PC-9 (cell line): Measurements from ENCODE around the gene ZNRF3. TPM values are rescaled to one million over a fixed set of nuclear protein-coding genes. Genes with fewer than 3 reads are reported as not detected.

Experiments used
- BruUV-seq: library from RNA; stranded (reverse); fragments of 400-500 nt; replicated peaks from 2 replicates; lab custom pipeline; 2021; lab: Mats Ljungman, UMichigan
- CTCF ChIA-PET: fragments of 300-600 bp; sonication (Branson Sonifier 250); formaldehyde crosslinking; loops from one replicate; lab custom pipeline; 2022; ENCODE audit warnings: antibody characterized with exemption; lab: Charles Lee
- POLR2A ChIA-PET: fragments of 300-600 bp; sonication (Branson Sonifier 250); formaldehyde crosslinking; loops from one replicate; lab custom pipeline; 2022; ENCODE audit warnings: antibody characterized with exemption; ENCODE audit not compliant: unreplicated experiment; lab: Charles Lee
- DNase-seq, 2 experiments: peaks; one replicate each; pipeline versions ENCODE4 v3.0.0 to v3.0.0-alpha.2; 2015 to 2022; ENCODE audit warnings: mixed read lengths in 1 of 2
- H2AFZ ChIP-seq: fragments of 200-600 bp; sonication (generic); 2 replicates; pipeline ENCODE4 v1.8.1; 2017; ENCODE audit warnings: antibody characterized with exemption
- H3F3A ChIP-seq: fragments of 200-600 bp; sonication (generic); 2 replicates; pipeline ENCODE4 v1.8.1; 2017; ENCODE audit warnings: antibody characterized with exemption, mild to moderate bottlenecking, low read depth; ENCODE audit not compliant: insufficient read depth
- H3K27ac ChIP-seq: fragments of 200-600 bp; sonication (generic); 2 replicates; pipeline ENCODE4 v1.6.1; 2016; ENCODE audit warnings: mixed run types
- H3K27me3 ChIP-seq: fragments of 200-600 bp; sonication (generic); 2 replicates; pipeline ENCODE4 v1.6.1; 2016; ENCODE audit warnings: low read depth, mixed run types; ENCODE audit not compliant: insufficient read depth
- H3K36me3 ChIP-seq: fragments of 200-600 bp; sonication (generic); 2 replicates; pipeline ENCODE4 v1.6.1; 2016; ENCODE audit warnings: low read depth, mixed run types
- H3K4me1 ChIP-seq: fragments of 200-600 bp; sonication (generic); replicated peaks from 2 replicates; pipeline ENCODE4 v1.6.1; 2016; ENCODE audit warnings: mixed run types; ENCODE audit not compliant: insufficient read depth
- H3K4me2 ChIP-seq: fragments of 200-600 bp; sonication (generic); 2 replicates; pipeline ENCODE4 v1.6.1; 2017; ENCODE audit warnings: mixed run types
- H3K4me3 ChIP-seq: fragments of 200-600 bp; sonication (generic); 2 replicates; pipeline ENCODE4 v1.6.1; 2016; ENCODE audit warnings: mixed run types
- H3K79me2 ChIP-seq: fragments of 200-600 bp; sonication (generic); 2 replicates; pipeline ENCODE4 v1.6.1; 2017; ENCODE audit warnings: low read depth, mixed run types
- H3K9me2 ChIP-seq: fragments of 200-600 bp; sonication (generic); 2 replicates; pipeline ENCODE4 v1.8.1; 2017; ENCODE audit warnings: mild to moderate bottlenecking; ENCODE audit not compliant: insufficient read depth
- H3K9me3 ChIP-seq: fragments of 200-600 bp; sonication (generic); 2 replicates; pipeline ENCODE4 v1.8.1; 2016; ENCODE audit warnings: low read depth; ENCODE audit not compliant: insufficient read depth
- H4K20me1 ChIP-seq: fragments of 200-600 bp; sonication (generic); 2 replicates; pipeline ENCODE4 v1.8.1; 2017; ENCODE audit not compliant: insufficient read depth
- CTCF ChIP-seq: fragments of 200-600 bp; sonication (generic); conservative IDR thresholded peaks from 2 replicates; pipeline ENCODE4 v1.6.1; 2017; ENCODE audit warnings: mixed run types, antibody characterized with exemption, mild to moderate bottlenecking, moderate library complexity
- EZH2 ChIP-seq: fragments of 200-600 bp; sonication (generic); IDR thresholded peaks from 2 replicates; pipeline ENCODE4 v1.8.0; 2017; ENCODE audit warnings: antibody characterized with exemption, low read depth
- intact Hi-C: fragments of 100-400 bp; cut with micrococcal nuclease; formaldehyde crosslinking; loops from one replicate; pipeline ENCODE4 v1.10.0; 2022; ENCODE audit not compliant: unreplicated experiment
- total RNA-seq: library from RNA; stranded (reverse); gene quantifications from 2 replicates; pipeline ENCODE4 v1.2.3, GENCODE V29; 2021

Gene ZNRF3
- total RNA-seq, 1 experiment from 2014 or later, result 5.2 TPM

GRCh38 chr22:28894807-28895206 lies 11.4 kb downstream of the ZNRF3 start:
- no peaks in the 10 kb centered on the region for H3K27me3 ChIP-seq
- peaks cover 19% of the 10 kb centered on the region; the same call in 1 of the 2 replicates for H4K20me1 ChIP-seq
- H3F3A ChIP-seq, result no peaks in the 10 kb centered on the region; the same call in 1 of the 2 replicates
- H3K27ac ChIP-seq, result no peak overlapping the region
- peaks cover 42% of the 10 kb centered on the region for H3K79me2 ChIP-seq
- no peaks in the 10 kb centered on the region for H3K36me3 ChIP-seq
- DNase-seq, result no peak
- TF ChIP-seq CTCF (no peak), EZH2 (no peak)
- H3K9me3 ChIP-seq, result no peaks in the 10 kb centered on the region
- no peak overlapping the region for H2AFZ ChIP-seq
- H3K4me1 ChIP-seq, result peaks cover 4% of the 10 kb centered on the region
- no peak overlapping the region for H3K4me3 ChIP-seq
- intact Hi-C loops, result no loop called here
- no TSS peak for BruUV-seq
- ChIA-PET CTCF (no interaction called here), POLR2A (no interaction called here)
- no peak overlapping the region for H3K4me2 ChIP-seq
- H3K9me2 ChIP-seq, result no peaks in the 10 kb centered on the region

- DNase-seq, result no peak
- H4K20me1 ChIP-seq, result peaks cover 27% of the 10 kb centered on the region
- H3K4me1 ChIP-seq, result peaks cover 4% of the 10 kb centered on the region
- H3K4me3 ChIP-seq, result no peak overlapping the region
- ChIA-PET POLR2A (no interaction called here), CTCF (no interaction called here)
- intact Hi-C loops, result no loop called here
- H3K9me2 ChIP-seq, result no peaks in the 10 kb centered on the region
- H3K9me3 ChIP-seq, result no peaks in the 10 kb centered on the region
- no peak overlapping the region for H3K27ac ChIP-seq
- TF ChIP-seq EZH2 (no peak), CTCF (no peak)
- no peaks in the 10 kb centered on the region for H3F3A ChIP-seq
- H3K79me2 ChIP-seq, result peaks cover 33% of the 10 kb centered on the region
- BruUV-seq, result no TSS peak
- H3K36me3 ChIP-seq, result no peaks in the 10 kb centered on the region
- H3K4me2 ChIP-seq, result no peak overlapping the region
- no peaks in the 10 kb centered on the region for H3K27me3 ChIP-seq
- no peak overlapping the region for H2AFZ ChIP-seq
Observed at GRCh38 chr22:28896611-28897010, 13.2 kb downstream of the ZNRF3 start.

- Histone ChIP-seq H3K27me3 (no peaks in the 10 kb centered on the region), H3K4me3 (no peak overlapping the region), H3K79me2 (peaks cover 35% of the 10 kb centered on the region), H2AFZ (no peak overlapping the region), H3K9me2 (no peaks in the 10 kb centered on the region), H3F3A (no peaks in the 10 kb centered on the region), H3K36me3 (no peaks in the 10 kb centered on the region), H3K4me1 (peaks cover 4% of the 10 kb centered on the region), H3K4me2 (no peak overlapping the region), H3K27ac (no peak overlapping the region), H4K20me1 (peaks cover 27% of the 10 kb centered on the region), H3K9me3 (no peaks in the 10 kb centered on the region)
- DNase-seq, result no peak
- no peak for TF ChIP-seq CTCF
- no peak for TF ChIP-seq EZH2
- BruUV-seq, result no TSS peak
- CTCF ChIA-PET, result no interaction called here
- intact Hi-C loops, result no loop called here
- POLR2A ChIA-PET, result no interaction called here
Observed at GRCh38 chr22:28898233-28898629, 14.9 kb downstream of the ZNRF3 start.
